PC-3 (cell line): Measurements from ENCODE around the gene PRKAG3. TPM values are rescaled to one million over a fixed set of nuclear protein-coding genes. Genes with fewer than 3 reads are reported as not detected.
"Not testable (repeated sequence)": the region's sequence is repeated elsewhere in the genome, so short reads cannot be mapped to it uniquely, and the experiment has no call there.

Source experiments
- ATAC-seq: fragments of 200-7000 bp; cut with Tn5 transposase; 2 replicates; pipeline ENCODE4 v1.9.1; 2020; ENCODE audit warnings: mild to moderate bottlenecking, moderate library complexity
- BruUV-seq: library from RNA; stranded (reverse); fragments of 400-500 nt; replicated peaks from 2 replicates; lab custom pipeline; 2021; lab: Mats Ljungman, UMichigan
- CTCF ChIA-PET: fragments of 300-600 bp; sonication (Branson Sonifier 250); formaldehyde crosslinking; loops from one replicate; lab custom pipeline; 2022; ENCODE audit warnings: antibody characterized with exemption; lab: Charles Lee
- POLR2A ChIA-PET: fragments of 300-600 bp; sonication (Branson Sonifier 250); formaldehyde crosslinking; loops from one replicate; lab custom pipeline; 2022; ENCODE audit warnings: antibody characterized with exemption; ENCODE audit not compliant: unreplicated experiment; lab: Charles Lee
- DNase-seq: peaks from one replicate; pipeline ENCODE4 v3.0.0-alpha.2; 2015
- H2AFZ ChIP-seq: fragments of 300-600 bp; sonication (generic); 2 replicates; pipeline ENCODE4 v1.6.0; 2016; ENCODE audit warnings: antibody characterized with exemption, low read length
- H3F3A ChIP-seq: fragments of 300-600 bp; sonication (generic); one replicate; pipeline ENCODE4 v1.6.0; 2017; ENCODE audit warnings: antibody characterized with exemption, low read length, control low read depth, mild to moderate bottlenecking; ENCODE audit not compliant: unreplicated experiment
- H3K27ac ChIP-seq: fragments of 300-600 bp; sonication (generic); 2 replicates; pipeline ENCODE4 v1.5.1; 2016; ENCODE audit warnings: mild to moderate bottlenecking, low read length
- H3K27me3 ChIP-seq: fragments of 300-600 bp; sonication (generic); 2 replicates; pipeline ENCODE4 v1.6.1; 2016; ENCODE audit warnings: low read length, mixed read lengths
- H3K36me3 ChIP-seq: fragments of 300-600 bp; sonication (generic); 2 replicates; pipeline ENCODE4 v1.6.1; 2016; ENCODE audit warnings: low read depth, mixed run types, low read length, mixed read lengths
- H3K4me1 ChIP-seq: fragments of 300-600 bp; sonication (generic); 2 replicates; pipeline ENCODE4 v1.5.1; 2016; ENCODE audit warnings: low read length; ENCODE audit not compliant: insufficient read depth
- H3K4me2 ChIP-seq: fragments of 300-600 bp; sonication (generic); 2 replicates; pipeline ENCODE4 v1.6.0; 2016; ENCODE audit warnings: low read length
- H3K4me3 ChIP-seq: fragments of 300-600 bp; sonication (generic); 2 replicates; pipeline ENCODE4 v1.5.1; 2016; ENCODE audit warnings: mild to moderate bottlenecking, low read length, mixed read lengths
- H3K79me2 ChIP-seq: fragments of 300-600 bp; sonication (generic); 2 replicates; pipeline ENCODE4 v1.6.1; 2017; ENCODE audit warnings: low read length, mixed read lengths
- H3K9ac ChIP-seq: fragments of 300-600 bp; sonication (generic); 2 replicates; pipeline ENCODE4 v1.6.0; 2016; ENCODE audit warnings: mild to moderate bottlenecking, low read length
- H3K9me2 ChIP-seq: fragments of 300-600 bp; sonication (generic); replicated peaks from 2 replicates; pipeline ENCODE4 v1.6.1; 2016; ENCODE audit warnings: mixed run types, low read length, mixed read lengths
- H3K9me3 ChIP-seq: fragments of 300-600 bp; sonication (generic); 2 replicates; pipeline ENCODE4 v1.6.1; 2016; ENCODE audit warnings: low read length, mixed read lengths
- H4K20me1 ChIP-seq: fragments of 300-600 bp; sonication (generic); 2 replicates; pipeline ENCODE4 v1.6.1; 2016; ENCODE audit warnings: low read length, mixed read lengths
- CTCF ChIP-seq: fragments of 300-600 bp; sonication (generic); conservative IDR thresholded peaks from 2 replicates; pipeline ENCODE4 v1.5.1; 2017; ENCODE audit warnings: antibody characterized with exemption, low read depth, mild to moderate bottlenecking, low read length
- EZH2 ChIP-seq: fragments of 300-600 bp; sonication (generic); IDR thresholded peaks from one replicate; pipeline ENCODE4 v1.6.1; 2017; ENCODE audit warnings: antibody characterized with exemption, mild to moderate bottlenecking, low read length; ENCODE audit not compliant: unreplicated experiment
- EZH2phosphoT487 ChIP-seq: fragments of 300-600 bp; sonication (generic); IDR thresholded peaks from 2 replicates; pipeline ENCODE4 v1.6.1; 2018; ENCODE audit warnings: mild to moderate bottlenecking, antibody characterized with exemption, low read length, borderline replicate concordance
- intact Hi-C: fragments of 100-400 bp; cut with micrococcal nuclease; formaldehyde crosslinking; loops from 2 replicates; pipeline ENCODE4 v1.9.0; 2023
- total RNA-seq: library from RNA; depleted of rRNA; stranded (reverse); fragments of >200 nt; gene quantifications from 2 replicates; pipeline ENCODE4 v1.2.3, GENCODE V29; 2014

PRKAG3 gene
- total RNA-seq, 1 experiment from 2014 or later = not detected

GRCh38 chr2:218777276-218777990 is 54.2 kb downstream of the PRKAG3 start:
- intact Hi-C loops = no loop called here
- Histone ChIP-seq H3K36me3 (peaks cover 20% of the 10 kb centered on the region; the same call in 1 of the 2 replicates), H3K4me3 (no peak overlapping the region), H3K9me2 (no peaks in the 10 kb centered on the region), H3K27ac (no peak overlapping the region), H4K20me1 (no peaks in the 10 kb centered on the region), H3K9me3 (peaks cover 15% of the 10 kb centered on the region; the same call in 1 of the 2 replicates), H3K27me3 (no peaks in the 10 kb centered on the region), H3K79me2 (no peaks in the 10 kb centered on the region), H3F3A (no peaks in the 10 kb centered on the region), H3K4me1 (peaks cover 10% of the 10 kb centered on the region), H2AFZ (no peak overlapping the region), H3K4me2 (no peak overlapping the region), H3K9ac (no peak overlapping the region)
- POLR2A ChIA-PET = no interaction called here
- BruUV-seq = no TSS peak
- peak; percentile 20 for DNase-seq
- no peak for ATAC-seq
- CTCF ChIA-PET = no interaction called here
- TF ChIP-seq CTCF = no peak
- TF ChIP-seq EZH2 = no peak
- TF ChIP-seq EZH2phosphoT487 = no peak

GRCh38 chr2:218776488-218776887 is 55.1 kb downstream of the PRKAG3 start:
- Histone ChIP-seq H3K36me3 (peaks cover 20% of the 10 kb centered on the region; the same call in 1 of the 2 replicates), H3K79me2 (no peaks in the 10 kb centered on the region), H3K27me3 (no peaks in the 10 kb centered on the region), H3K9me2 (no peaks in the 10 kb centered on the region), H2AFZ (no peak overlapping the region), H3K9me3 (peaks cover 15% of the 10 kb centered on the region; the same call in 1 of the 2 replicates), H3K9ac (no peak overlapping the region), H3K4me2 (no peak overlapping the region), H3K4me1 (peaks cover 9% of the 10 kb centered on the region), H3K4me3 (no peak overlapping the region; the same call in 1 of the 2 replicates), H4K20me1 (no peaks in the 10 kb centered on the region), H3K27ac (no peak overlapping the region), H3F3A (no peaks in the 10 kb centered on the region)
- TF ChIP-seq CTCF (no peak), EZH2phosphoT487 (no peak), EZH2 (no peak)
- POLR2A ChIA-PET = no interaction called here
- no peak for DNase-seq
- intact Hi-C loops = no loop called here
- no peak for ATAC-seq
- CTCF ChIA-PET = no interaction called here
- BruUV-seq = no TSS peak

- DNase-seq = no peak
- Histone ChIP-seq H3K27ac (no peak overlapping the region), H2AFZ (no peak overlapping the region), H3K9me3 (peaks cover 15% of the 10 kb centered on the region; the same call in 1 of the 2 replicates), H3K27me3 (no peaks in the 10 kb centered on the region), H3K4me3 (no peak overlapping the region), H3K4me2 (no peak overlapping the region), H3F3A (no peaks in the 10 kb centered on the region), H3K36me3 (peaks cover 20% of the 10 kb centered on the region; the same call in 1 of the 2 replicates), H3K9me2 (no peaks in the 10 kb centered on the region), H3K79me2 (no peaks in the 10 kb centered on the region), H3K4me1 (no peaks in the 10 kb centered on the region), H4K20me1 (no peaks in the 10 kb centered on the region), H3K9ac (no peak overlapping the region)
- TF ChIP-seq EZH2 = no peak
- no peak for TF ChIP-seq CTCF
- TF ChIP-seq EZH2phosphoT487 = no peak
- ChIA-PET CTCF (no interaction called here), POLR2A (no interaction called here)
- BruUV-seq = no TSS peak
- ATAC-seq = no peak
- intact Hi-C loops = no loop called here
Observed at GRCh38 chr2:218773881-218774280, 57.7 kb downstream of the PRKAG3 start.

- CTCF ChIA-PET = not testable (repeated sequence)
Observed at GRCh38 chr2:218772759-218773158, 58.8 kb downstream of the PRKAG3 start.

More at GRCh38 chr2:218772759-218773158, 58.8 kb downstream of the PRKAG3 start:
- Histone ChIP-seq H3K36me3 (peaks cover 17% of the 10 kb centered on the region; the same call in 1 of the 2 replicates), H3K9me3 (peaks cover 12% of the 10 kb centered on the region; the same call in 1 of the 2 replicates)
- H3K9me2 ChIP-seq, H3F3A ChIP-seq, DNase-seq, H2AFZ ChIP-seq, H3K27ac ChIP-seq, H3K27me3 ChIP-seq, ATAC-seq, H3K4me1 ChIP-seq, BruUV-seq, H3K4me2 ChIP-seq, H3K4me3 ChIP-seq, H4K20me1 ChIP-seq, intact Hi-C loops, POLR2A ChIA-PET, H3K79me2 ChIP-seq, H3K9ac ChIP-seq: not testable (repeated sequence)
